ENCODE data around the gene CTNND2. TPM values are rescaled to one million over a fixed set of nuclear protein-coding genes. Genes with fewer than 3 reads are reported as not detected.

Gene CTNND2
- total RNA-seq, 1 experiment from 2014 or later, result 7.0 TPM

- H3K27me3 ChIP-seq (ENCODE audit: insufficient read depth, low read length), result peaks cover 13% of the 10 kb centered on the region; the same call in 1 of the 2 replicates
- H3K27ac ChIP-seq (ENCODE audit: insufficient read length, low read depth, low read length), result no peak overlapping the region
- no peak overlapping the region for H4K5ac ChIP-seq (ENCODE audit: insufficient read length, low read depth, low read length)
- Mint-ChIP-seq H3K9me3 (no peaks in the 10 kb centered on the region), H3K4me1 (peaks cover 30% of the 10 kb centered on the region in 2 experiments), H3K27me3 (ENCODE audit: low read depth) (peaks cover 54% of the 10 kb centered on the region), H3K27ac (no peak overlapping the region), H3K36me3 (ENCODE audit: insufficient read depth in 1 of 3, low read depth in 3 of 3) (no peaks in the 10 kb centered on the region), H3K4me3 (peak overlapping the region; percentile 71 to 80)
- peaks cover 11% of the 10 kb centered on the region for H3K23me2 ChIP-seq (ENCODE audit: insufficient read length, low read depth, low read length, poor library complexity, severe bottlenecking)
- no CpG with 5 or more reads among the region's 23 CpGs for WGBS (ENCODE audit: extremely low coverage, insufficient read length, low lambda C conversion rate)
- no peak overlapping the region for H3K14ac ChIP-seq (ENCODE audit: insufficient read depth, low read length)
- no peak overlapping the region for H2BK120ac ChIP-seq (ENCODE audit: low read depth, low read length, poor library complexity, severe bottlenecking)
- no peak overlapping the region for H2AK5ac ChIP-seq (ENCODE audit: insufficient read length, low read length)
- no peaks in the 10 kb centered on the region for H4K20me1 ChIP-seq (ENCODE audit: control insufficient read depth, insufficient read depth, insufficient read length)
- H3K18ac ChIP-seq (ENCODE audit: insufficient read length, low read depth, low read length), result no peak overlapping the region
- no peak overlapping the region for H3K4ac ChIP-seq (ENCODE audit: low read depth, low read length)
- H2BK20ac ChIP-seq (ENCODE audit: low read depth, low read length, poor library complexity, severe bottlenecking), result no peak overlapping the region
- no peak overlapping the region for H3T11ph ChIP-seq (ENCODE audit: low read length)
- H3K9me3 ChIP-seq (ENCODE audit: control insufficient read depth, low read depth, low read length), result no peaks in the 10 kb centered on the region
- no peak overlapping the region for H4K8ac ChIP-seq (replicated peaks; ENCODE audit: insufficient read length, low read depth, low read length)
- H3K23ac ChIP-seq (ENCODE audit: insufficient read length, low read depth, low read length), result no peak overlapping the region
- H4K91ac ChIP-seq (ENCODE audit: insufficient read length, low read depth, low read length), result no peak overlapping the region
- no peak overlapping the region for H2BK15ac ChIP-seq (ENCODE audit: low read depth, low read length)
- no peaks in the 10 kb centered on the region for H3K4me1 ChIP-seq (ENCODE audit: insufficient read depth, low read length)
- peak overlapping the region; percentile 25 for H3K9ac ChIP-seq (ENCODE audit: extremely low read depth, insufficient read length, low read length)
- H3K56ac ChIP-seq (ENCODE audit: insufficient read length, low read depth, low read length), result no peak overlapping the region
- no peak for TF ChIP-seq CTCF (conservative IDR thresholded peaks at IDR 0.05)
- no peak overlapping the region for H2BK12ac ChIP-seq (ENCODE audit: insufficient read length, low read depth, low read length)
- no peak overlapping the region for H2AFZ ChIP-seq (ENCODE audit: low read length)
- DNase-seq, result peak; percentile 28
- peak overlapping the region; percentile 82 for H3K4me2 ChIP-seq (ENCODE audit: insufficient read depth, insufficient read length, low read length)
- no peaks in the 10 kb centered on the region for H3K79me2 ChIP-seq (ENCODE audit: insufficient read depth, low read length)
- H3K79me1 ChIP-seq (ENCODE audit: insufficient read depth, low read depth, low read length, poor library complexity, severe bottlenecking), result no peaks in the 10 kb centered on the region
- H2BK5ac ChIP-seq (ENCODE audit: insufficient read length, low read length), result no peak overlapping the region
Observed at GRCh38 chr5:11903121-11903613, 1.1 kb downstream of the CTNND2 start.
